Superior temporal gyrus (tissue), 1 donor: ENCODE data around the gene OVCH1.

Experiments
- DNase-seq: peaks from one replicate; pipeline ENCODE4 v3.0.0-alpha.2; 2016; ENCODE audit errors: extremely low spot score

The OVCH1 gene

GRCh38 chr12:29497588-29497987 lies at the start of gene OVCH1:
OVCH1 (minus strand) TSS chr12:29497686; CDS start chr12:29497686, 0 bp downstream.
- DNase-seq, result no peak

- DNase-seq, result no peak
These were observed 49.7 kb upstream of the OVCH1 start for GRCh38 chr12:29547151-29547632.

GRCh38 chr12:29546000-29546399 lies 48.5 kb upstream of the OVCH1 start:
- DNase-seq, result no peak

GRCh38 chr12:29545102-29545467 lies 47.6 kb upstream of the OVCH1 start:
- DNase-seq, result no peak

- DNase-seq, result no peak
These were observed 47.1 kb upstream of the OVCH1 start for GRCh38 chr12:29544428-29545101.

GRCh38 chr12:29543036-29543435 lies 45.5 kb upstream of the OVCH1 start:
- no peak for DNase-seq

- no peak for DNase-seq
These were observed 39.8 kb upstream of the OVCH1 start for GRCh38 chr12:29537298-29537697.

GRCh38 chr12:29534935-29535334 lies 37.4 kb upstream of the OVCH1 start:
- DNase-seq, result no peak

- DNase-seq, result no peak
These were observed 36.5 kb upstream of the OVCH1 start for GRCh38 chr12:29533815-29534489.

- no peak for DNase-seq
These were observed 34.0 kb upstream of the OVCH1 start for GRCh38 chr12:29531471-29531870.

- no peak for DNase-seq
These were observed 33.0 kb upstream of the OVCH1 start for GRCh38 chr12:29530436-29530835.

GRCh38 chr12:29528161-29528560 lies 30.7 kb upstream of the OVCH1 start:
- no peak for DNase-seq

GRCh38 chr12:29521951-29522350 lies 24.5 kb upstream of the OVCH1 start:
- no peak for DNase-seq

- DNase-seq, result peak; percentile 83
These were observed 22.2 kb upstream of the OVCH1 start for GRCh38 chr12:29519585-29520182.

GRCh38 chr12:29518407-29518806 lies 20.9 kb upstream of the OVCH1 start:
- DNase-seq, result no peak

GRCh38 chr12:29517264-29517663 lies 19.8 kb upstream of the OVCH1 start:
- peak; percentile 69 for DNase-seq

- DNase-seq, result peak; percentile 48
These were observed 19.0 kb upstream of the OVCH1 start for GRCh38 chr12:29516431-29516875.

GRCh38 chr12:29510591-29511185 lies 13.2 kb upstream of the OVCH1 start:
- DNase-seq, result no peak

- DNase-seq, result no peak
These were observed 12.0 kb upstream of the OVCH1 start for GRCh38 chr12:29509503-29509902.

- DNase-seq, result no peak
These were observed 11.5 kb upstream of the OVCH1 start for GRCh38 chr12:29508949-29509348.

- no peak for DNase-seq
These were observed 7.6 kb upstream of the OVCH1 start for GRCh38 chr12:29505122-29505521.

- no peak for DNase-seq
These were observed 5.8 kb upstream of the OVCH1 start for GRCh38 chr12:29503283-29503682.

GRCh38 chr12:29499235-29499634 lies 1.7 kb upstream of the OVCH1 start:
- DNase-seq, result no peak
